ENCODE data around the gene SLC2A10. TPM values are rescaled to one million over a fixed set of nuclear protein-coding genes. Genes with fewer than 3 reads are reported as not detected.
A peak's percentile ranks its signal among the peaks of the same experiment; 100 is the strongest.

The SLC2A10 gene
- total and polyA plus RNA-seq, 2 experiments from 2014 or later = 9.9 to 15.6 TPM

DNA sequence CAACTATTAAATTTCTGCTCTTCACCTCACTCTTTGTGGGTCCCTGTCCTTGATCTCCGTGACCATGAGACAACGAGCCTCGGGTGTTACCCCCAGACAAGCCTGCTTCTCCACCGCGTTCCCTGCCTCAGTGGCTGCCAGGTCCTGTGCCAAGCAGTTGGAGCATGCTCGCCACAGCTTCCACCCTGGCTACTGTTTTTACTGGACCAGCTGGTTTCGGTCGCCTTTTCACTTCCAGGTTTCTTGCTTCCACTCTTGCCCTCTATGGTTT, 25.8 kb upstream of the SLC2A10 start:
- Histone ChIP-seq H3K36me3 (no peaks in the 10 kb centered on the region), H3K9me3 (ENCODE audit: low read depth) (no peaks in the 10 kb centered on the region), H3K27me3 (no peaks in the 10 kb centered on the region), H3K27ac (peak overlapping the region; percentile 35), H3K4me3 (peak overlapping the region; percentile 45), H3K4me1 (ENCODE audit: low read depth) (peaks cover 17% of the 10 kb centered on the region)
- no peak for DNase-seq (ENCODE audit: low read depth in 1 of 2, low spot score in 1 of 2)
- TF ChIP-seq CTCF (IDR thresholded peaks at IDR 0.05; ENCODE audit: low read depth, low read length) = no peak

GRCh38 chr20:46683939-46684750, 25.3 kb upstream of the SLC2A10 start:
- TF ChIP-seq CTCF (IDR thresholded peaks at IDR 0.05; ENCODE audit: low read depth, low read length) = no peak

DNA sequence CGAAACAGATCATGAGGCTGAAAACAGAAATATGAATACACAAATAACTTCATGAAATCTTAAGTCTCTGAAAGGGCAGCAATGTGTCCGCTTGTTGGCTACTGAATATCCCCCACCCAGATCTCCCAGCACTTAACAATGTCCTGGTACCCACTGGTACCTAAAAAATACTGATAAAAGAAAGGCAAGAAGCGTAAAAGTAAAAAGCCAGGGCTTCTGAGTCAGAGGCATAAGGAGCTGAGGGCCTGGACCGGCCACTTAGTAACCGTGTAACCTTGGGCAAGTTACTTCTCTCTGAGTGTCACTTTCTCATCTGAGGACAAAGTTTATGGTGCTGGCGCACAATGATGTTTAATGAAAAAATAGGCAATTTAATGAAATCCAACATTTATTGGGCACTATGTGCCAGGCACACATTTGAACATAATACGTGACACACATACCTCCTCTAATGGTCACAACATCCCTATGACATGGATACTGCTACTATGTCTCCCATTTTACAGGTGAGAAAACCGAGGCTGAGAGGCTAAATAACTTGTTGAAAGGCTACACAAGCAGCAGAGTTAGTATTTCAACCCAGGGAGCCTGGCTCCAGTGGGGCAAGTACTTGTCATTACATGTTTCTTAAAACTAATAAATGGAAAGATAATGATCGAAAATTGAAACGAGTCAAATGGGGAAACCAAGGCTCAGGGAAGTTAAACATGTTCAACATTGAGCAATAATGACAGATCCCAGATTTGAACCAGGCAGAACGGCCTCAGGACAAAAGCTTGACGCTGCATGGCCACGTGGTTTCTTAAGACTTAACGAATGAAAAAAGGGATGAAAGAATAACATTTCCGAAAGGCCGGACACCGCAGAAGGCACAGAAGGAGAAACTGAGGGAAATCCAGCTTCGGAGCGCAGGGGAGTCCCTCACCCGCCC, 21.0 kb upstream of the SLC2A10 start:
- no peak for TF ChIP-seq CTCF (IDR thresholded peaks at IDR 0.05; ENCODE audit: low read depth, low read length)
- Histone ChIP-seq H3K27me3 (no peaks in the 10 kb centered on the region), H3K9me3 (ENCODE audit: low read depth) (no peaks in the 10 kb centered on the region), H3K27ac (peak overlapping the region; percentile 89), H3K4me1 (ENCODE audit: low read depth) (peaks cover 10% of the 10 kb centered on the region), H3K36me3 (no peaks in the 10 kb centered on the region), H3K4me3 (peak overlapping the region; percentile 64)
- DNase-seq (ENCODE audit: low read depth in 1 of 2, low spot score in 1 of 2) = peak in 1 of 2 donors; percentile 56

More at GRCh38 chr20:46683939-46684750, 25.3 kb upstream of the SLC2A10 start:
- no peaks in the 10 kb centered on the region for H3K36me3 ChIP-seq
- H3K4me1 ChIP-seq (ENCODE audit: low read depth) = peaks cover 17% of the 10 kb centered on the region
- peak overlapping the region; percentile 45 for H3K4me3 ChIP-seq
- no peaks in the 10 kb centered on the region for H3K9me3 ChIP-seq (ENCODE audit: low read depth)
- peak; percentile 81 to 84 for DNase-seq (ENCODE audit: low read depth in 1 of 2, low spot score in 1 of 2)
- peak overlapping the region; percentile 78 for H3K27ac ChIP-seq
- no peaks in the 10 kb centered on the region for H3K27me3 ChIP-seq

- Histone ChIP-seq H3K27ac (peak within 1 kb of the TSS; percentile 89), H3K4me3 (peak within 1 kb of the TSS; percentile 64), H3K4me1 (ENCODE audit: low read depth) (peaks cover 7% of the 10 kb centered on the region), H3K27me3 (no peaks in the 10 kb centered on the region), H3K9me3 (ENCODE audit: low read depth) (no peaks in the 10 kb centered on the region), H3K36me3 (no peaks in the 10 kb centered on the region)
- DNase-seq (ENCODE audit: low read depth in 1 of 2, low spot score in 1 of 2) = peak; percentile 98 to 100
- no peak for TF ChIP-seq CTCF (IDR thresholded peaks at IDR 0.05; ENCODE audit: low read depth, low read length)
These were observed 20.2 kb upstream of the SLC2A10 start, which contains the start of gene TP53RK for GRCh38 chr20:46689082-46689753. TP53RK (minus strand) TSS chr20:46689444; CDS start chr20:46689414, 30 bp downstream.

- DNase-seq (ENCODE audit: low read depth in 1 of 2, low spot score in 1 of 2) = no peak
- peak overlapping the region; percentile 64 for H3K4me3 ChIP-seq
- H3K27ac ChIP-seq = no peak overlapping the region
- no peak for TF ChIP-seq CTCF (IDR thresholded peaks at IDR 0.05; ENCODE audit: low read depth, low read length)
- H3K27me3 ChIP-seq = no peaks in the 10 kb centered on the region
- H3K9me3 ChIP-seq (ENCODE audit: low read depth) = no peaks in the 10 kb centered on the region
- no peaks in the 10 kb centered on the region for H3K36me3 ChIP-seq
- H3K4me1 ChIP-seq (ENCODE audit: low read depth) = peaks cover 9% of the 10 kb centered on the region
These were observed 19.7 kb upstream of the SLC2A10 start for GRCh38 chr20:46689754-46690085.

Measured in cardiac muscle cell (in vitro differentiated cells and primary cell).